ENCODE results near the gene TBX1. TPM values are rescaled to one million over a fixed set of nuclear protein-coding genes. Genes with fewer than 3 reads are reported as not detected.

The TBX1 gene
- total RNA-seq, 1 donor from 2014 or later: 12.9 TPM

DNA sequence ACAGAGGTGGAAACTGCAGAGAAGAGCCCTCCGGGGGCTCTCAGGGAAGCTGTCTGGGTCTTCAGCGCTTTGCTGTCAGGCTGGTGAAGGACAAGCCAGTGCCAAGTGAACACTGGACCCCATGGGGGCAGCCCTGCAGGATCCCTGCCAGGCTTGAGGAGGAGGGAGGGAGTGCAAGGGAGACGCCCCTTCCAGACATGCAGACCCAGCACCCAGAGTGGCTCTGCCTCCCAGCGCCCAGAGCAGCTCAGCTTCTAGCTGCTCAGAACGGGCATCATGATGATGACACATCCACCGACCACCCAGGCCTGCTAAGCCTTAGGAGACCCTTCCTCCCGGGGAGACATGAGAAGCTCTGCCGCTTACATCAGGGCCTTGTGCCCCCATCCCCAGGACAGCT is 39.7 kb downstream of the TBX1 start:
- DNase-seq (ENCODE audit: low read depth): no peak
- H3K36me3 ChIP-seq (ENCODE audit: control insufficient read depth, insufficient read depth, low read length): no peaks in the 10 kb centered on the region
- no peaks in the 10 kb centered on the region for H3K27me3 ChIP-seq (ENCODE audit: control insufficient read depth, insufficient read depth, low read length)
- no peak for TF ChIP-seq CTCF (IDR thresholded peaks at IDR 0.05; ENCODE audit: insufficient read depth, low read length, severe bottlenecking)
- peak; percentile 60 for FAIRE-seq
- H3K4me3 ChIP-seq (ENCODE audit: low read depth, low read length): no peak overlapping the region

- Histone ChIP-seq H3K36me3 (ENCODE audit: control insufficient read depth, insufficient read depth, low read length) (no peaks in the 10 kb centered on the region), H3K4me3 (ENCODE audit: low read depth, low read length) (no peak overlapping the region), H3K27me3 (ENCODE audit: control insufficient read depth, insufficient read depth, low read length) (no peaks in the 10 kb centered on the region)
- no peak for DNase-seq (ENCODE audit: low read depth)
- FAIRE-seq: no peak
- TF ChIP-seq CTCF (IDR thresholded peaks at IDR 0.05; ENCODE audit: insufficient read depth, low read length, severe bottlenecking): peak; percentile 30
Measured at GRCh38 chr22:19800761-19801244, 40.2 kb downstream of the TBX1 start.

DNA sequence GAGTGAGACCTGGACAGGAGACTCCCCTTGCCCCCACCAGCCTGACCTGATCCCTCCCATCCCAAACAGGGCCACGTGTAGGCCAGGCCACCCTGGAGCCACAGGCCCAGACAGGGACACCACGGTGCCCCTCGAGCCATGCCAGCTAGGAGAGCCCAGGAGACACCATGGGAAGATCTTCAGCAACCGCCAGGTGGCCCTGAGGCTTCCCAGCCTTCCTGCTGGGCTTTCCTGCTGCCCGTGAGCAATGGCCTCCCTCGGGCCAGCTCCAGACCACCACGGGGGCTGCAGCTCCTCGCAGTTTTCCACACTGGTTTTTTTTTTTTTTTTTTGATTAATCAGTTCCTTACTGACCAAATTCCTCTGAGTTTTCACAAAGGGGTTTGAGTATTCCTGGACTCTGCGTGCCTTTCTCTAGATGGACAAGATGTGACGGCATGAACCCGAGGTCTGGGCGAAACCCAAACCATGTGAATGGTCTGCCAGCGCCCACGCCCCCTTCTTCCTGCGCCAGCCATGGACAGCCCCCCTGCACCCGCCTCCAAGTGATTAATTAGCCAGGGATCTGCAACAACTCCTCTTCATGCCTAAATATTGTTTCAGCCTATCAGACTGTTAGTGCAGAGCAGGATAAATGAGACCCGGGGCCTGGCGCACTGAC is 40.9 kb downstream of the TBX1 start:
- TF ChIP-seq CTCF (IDR thresholded peaks at IDR 0.05; ENCODE audit: insufficient read depth, low read length, severe bottlenecking): no peak
- Histone ChIP-seq H3K4me3 (ENCODE audit: low read depth, low read length) (no peak overlapping the region), H3K27me3 (ENCODE audit: control insufficient read depth, insufficient read depth, low read length) (no peaks in the 10 kb centered on the region), H3K36me3 (ENCODE audit: control insufficient read depth, insufficient read depth, low read length) (no peaks in the 10 kb centered on the region)
- no peak for DNase-seq (ENCODE audit: low read depth)
- FAIRE-seq: no peak

DNA sequence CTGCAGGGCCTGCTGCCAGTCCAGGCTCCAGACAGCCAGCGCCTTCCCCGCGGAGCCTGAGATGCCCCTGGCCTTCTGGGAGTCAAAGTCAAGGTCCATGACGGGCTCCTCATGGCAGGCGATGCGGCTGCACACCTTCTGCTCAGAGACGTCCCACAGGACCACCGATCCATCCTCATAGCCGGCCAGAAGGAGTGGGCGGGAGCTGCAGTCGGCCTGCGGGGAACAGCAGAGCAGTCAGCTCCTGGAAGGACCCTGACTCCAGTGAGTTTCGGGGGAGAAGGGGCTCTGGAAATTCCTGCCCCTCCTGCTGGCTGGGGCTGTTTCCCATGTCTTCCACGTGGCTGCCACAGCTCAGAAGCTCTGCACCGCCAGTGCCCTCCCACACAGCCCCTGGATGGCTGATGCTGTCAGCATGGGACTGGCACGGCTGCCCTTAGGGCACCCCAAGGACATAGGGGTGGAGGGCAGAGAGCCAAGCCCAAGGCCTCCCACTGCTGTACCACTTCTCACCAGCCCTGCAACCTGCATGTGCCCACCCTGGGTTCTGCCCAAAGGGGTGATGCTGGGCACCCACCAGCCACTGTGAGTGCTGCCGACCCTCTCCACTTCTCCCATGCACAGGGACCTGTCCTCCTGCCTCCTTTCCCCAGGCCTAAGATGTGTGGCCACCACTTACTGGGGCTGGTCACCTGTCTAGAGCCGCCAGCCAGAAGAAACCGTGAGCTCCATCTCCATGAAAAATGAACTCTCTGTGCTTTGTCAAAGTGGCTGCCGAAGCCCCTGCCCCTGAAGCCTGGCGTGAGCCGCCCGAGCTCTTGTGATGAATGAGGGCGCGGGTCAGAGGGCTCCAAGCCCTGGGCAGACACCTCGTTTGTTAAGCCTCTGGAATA is 41.7 kb downstream of the TBX1 start:
- H3K4me3 ChIP-seq (ENCODE audit: low read depth, low read length): no peak overlapping the region
- FAIRE-seq (no peak), DNase-seq (ENCODE audit: low read depth) (no peak)
- no peak for TF ChIP-seq CTCF (IDR thresholded peaks at IDR 0.05; ENCODE audit: insufficient read depth, low read length, severe bottlenecking)
- H3K36me3 ChIP-seq (ENCODE audit: control insufficient read depth, insufficient read depth, low read length): no peaks in the 10 kb centered on the region
- H3K27me3 ChIP-seq (ENCODE audit: control insufficient read depth, insufficient read depth, low read length): no peaks in the 10 kb centered on the region

- FAIRE-seq (peak; percentile 32), DNase-seq (ENCODE audit: low read depth) (no peak)
- no peaks in the 10 kb centered on the region for H3K27me3 ChIP-seq (ENCODE audit: control insufficient read depth, insufficient read depth, low read length)
- TF ChIP-seq CTCF (IDR thresholded peaks at IDR 0.05; ENCODE audit: insufficient read depth, low read length, severe bottlenecking): no peak
- H3K4me3 ChIP-seq (ENCODE audit: low read depth, low read length): no peak overlapping the region
- no peaks in the 10 kb centered on the region for H3K36me3 ChIP-seq (ENCODE audit: control insufficient read depth, insufficient read depth, low read length)
Measured at GRCh38 chr22:19802894-19803735, 42.5 kb downstream of the TBX1 start.
